ENCODE data around the gene MSGN1. TPM values are rescaled to one million over a fixed set of nuclear protein-coding genes. Genes with fewer than 3 reads are reported as not detected.

The MSGN1 gene
- total RNA-seq, 1 donor: not detected

DNA sequence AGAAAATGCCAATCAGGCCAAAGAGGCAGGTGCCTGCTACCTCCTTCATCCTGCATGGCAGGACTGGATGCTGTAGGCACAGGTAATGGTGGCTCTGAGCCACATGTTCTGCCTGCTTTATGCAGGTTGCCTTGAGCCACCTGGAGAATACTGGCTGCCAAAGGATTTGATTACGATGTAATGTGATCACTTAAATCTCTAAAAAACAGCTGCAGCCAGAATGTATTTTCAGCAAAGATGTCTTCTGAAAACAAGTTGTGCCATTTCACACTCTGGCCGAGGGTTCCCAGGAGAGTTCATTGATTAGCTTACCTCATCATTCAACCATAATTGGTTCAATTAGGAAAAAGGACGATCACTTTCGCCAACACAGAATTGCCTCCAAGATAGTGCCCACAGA lies 17.9 kb upstream of the MSGN1 start:
- Histone ChIP-seq H3K27me3 (ENCODE audit: insufficient read depth, low read length) (no peaks in the 10 kb centered on the region), H3K9me3 (ENCODE audit: low read depth, low read length) (no peaks in the 10 kb centered on the region), H3K4me3 (ENCODE audit: low read length) (no peak overlapping the region), H3K4me1 (ENCODE audit: insufficient read depth, low read length) (no peaks in the 10 kb centered on the region)

- H3K4me1 ChIP-seq (ENCODE audit: insufficient read depth, low read length): peaks cover 11% of the 10 kb centered on the region
- no peak overlapping the region for H3K4me3 ChIP-seq (ENCODE audit: low read length)
- no peaks in the 10 kb centered on the region for H3K27me3 ChIP-seq (ENCODE audit: insufficient read depth, low read length)
- H3K9me3 ChIP-seq (ENCODE audit: low read depth, low read length): no peaks in the 10 kb centered on the region
Measured at GRCh38 chr2:17799301-17800120, 16.7 kb upstream of the MSGN1 start.

DNA sequence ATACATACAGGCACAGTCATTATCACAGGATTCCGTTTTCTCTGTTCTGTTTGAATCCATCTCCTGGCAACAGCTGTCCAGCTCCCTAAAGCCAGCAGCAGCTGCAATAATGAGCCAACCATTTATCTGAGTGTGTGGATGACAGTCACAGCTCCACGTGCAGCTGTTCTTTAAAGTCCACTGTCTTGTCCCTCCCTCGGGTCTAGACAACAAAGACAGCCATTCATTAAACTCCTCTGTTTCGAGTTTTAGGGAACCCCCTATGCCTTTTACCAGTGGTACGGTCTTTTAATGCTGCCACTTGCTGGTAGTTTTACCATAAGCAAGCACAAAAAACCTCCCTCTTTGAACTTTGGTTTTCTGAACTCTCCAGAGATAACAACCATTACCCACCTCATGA lies 16.0 kb upstream of the MSGN1 start:
- Histone ChIP-seq H3K4me1 (ENCODE audit: insufficient read depth, low read length) (peaks cover 18% of the 10 kb centered on the region), H3K9me3 (ENCODE audit: low read depth, low read length) (no peaks in the 10 kb centered on the region), H3K4me3 (ENCODE audit: low read length) (no peak overlapping the region), H3K27me3 (ENCODE audit: insufficient read depth, low read length) (no peaks in the 10 kb centered on the region)

- Histone ChIP-seq H3K27me3 (ENCODE audit: insufficient read depth, low read length) (no peaks in the 10 kb centered on the region), H3K9me3 (ENCODE audit: low read depth, low read length) (no peaks in the 10 kb centered on the region), H3K4me3 (ENCODE audit: low read length) (no peak overlapping the region), H3K4me1 (ENCODE audit: insufficient read depth, low read length) (peaks cover 25% of the 10 kb centered on the region)
Measured at GRCh38 chr2:17800693-17801458, 15.4 kb upstream of the MSGN1 start.

DNA sequence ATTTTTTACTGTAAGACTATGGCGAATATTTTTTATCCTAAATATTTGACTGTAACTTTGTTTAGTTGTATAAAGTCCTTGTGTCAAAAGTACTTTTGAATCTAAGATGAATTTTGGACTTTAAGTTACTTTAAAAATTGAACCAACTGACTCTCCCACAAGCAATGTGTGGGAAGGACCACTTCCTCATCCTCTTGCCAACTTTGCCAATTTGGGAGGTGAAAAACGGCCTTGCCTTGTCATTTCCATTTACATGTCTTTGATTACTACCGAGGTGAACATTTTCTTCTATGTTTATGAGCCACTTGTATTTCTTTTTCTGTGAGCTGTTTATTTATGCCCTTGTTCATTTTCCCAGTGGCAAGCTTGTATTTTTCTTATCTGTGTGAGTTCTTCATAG lies 12.8 kb upstream of the MSGN1 start:
- Histone ChIP-seq H3K4me1 (ENCODE audit: insufficient read depth, low read length) (peaks cover 27% of the 10 kb centered on the region), H3K9me3 (ENCODE audit: low read depth, low read length) (no peaks in the 10 kb centered on the region), H3K4me3 (ENCODE audit: low read length) (no peak overlapping the region), H3K27me3 (ENCODE audit: insufficient read depth, low read length) (no peaks in the 10 kb centered on the region)

- H3K4me3 ChIP-seq (ENCODE audit: low read length): no peak overlapping the region
- H3K9me3 ChIP-seq (ENCODE audit: low read depth, low read length): no peaks in the 10 kb centered on the region
- no peaks in the 10 kb centered on the region for H3K27me3 ChIP-seq (ENCODE audit: insufficient read depth, low read length)
- peaks cover 27% of the 10 kb centered on the region for H3K4me1 ChIP-seq (ENCODE audit: insufficient read depth, low read length)
Measured at GRCh38 chr2:17804358-17804757, 11.9 kb upstream of the MSGN1 start.

GRCh38 chr2:17805166-17805565 lies 11.1 kb upstream of the MSGN1 start:
- no peaks in the 10 kb centered on the region for H3K9me3 ChIP-seq (ENCODE audit: low read depth, low read length)
- no peaks in the 10 kb centered on the region for H3K27me3 ChIP-seq (ENCODE audit: insufficient read depth, low read length)
- H3K4me3 ChIP-seq (ENCODE audit: low read length): no peak overlapping the region
- peaks cover 27% of the 10 kb centered on the region for H3K4me1 ChIP-seq (ENCODE audit: insufficient read depth, low read length)

DNA sequence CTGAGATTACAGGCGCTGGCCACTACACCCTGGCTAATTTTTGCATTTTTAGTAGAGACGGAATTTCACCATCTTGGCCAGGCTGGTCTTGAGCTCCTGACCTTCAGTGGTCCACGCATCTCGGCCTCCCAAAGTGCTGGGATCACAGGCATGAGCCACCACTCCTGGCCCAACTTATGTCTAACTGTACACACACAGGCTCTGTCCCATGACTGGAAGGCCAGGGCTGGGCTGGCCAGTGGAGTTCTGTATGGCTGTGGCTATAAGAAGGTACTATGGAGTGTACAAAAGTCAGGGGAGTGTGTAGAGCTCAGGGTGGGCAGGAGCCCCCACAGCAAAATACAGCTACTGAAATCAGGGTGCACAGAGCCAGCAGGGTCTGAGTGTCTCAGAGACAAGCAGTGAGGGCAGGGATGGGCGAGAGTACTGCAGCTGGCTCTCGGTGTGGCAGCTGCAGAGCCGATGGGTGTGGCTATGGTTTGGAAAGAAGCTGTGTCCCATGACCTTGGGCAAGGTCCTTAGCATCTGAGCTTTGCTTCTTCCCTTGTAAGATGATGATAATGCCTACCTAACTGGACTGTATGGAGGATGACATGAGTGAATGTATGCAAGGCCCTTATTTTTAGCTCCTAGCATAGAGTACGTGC lies 10.4 kb upstream of the MSGN1 start:
- H3K4me1 ChIP-seq (ENCODE audit: insufficient read depth, low read length): peaks cover 27% of the 10 kb centered on the region
- no peaks in the 10 kb centered on the region for H3K27me3 ChIP-seq (ENCODE audit: insufficient read depth, low read length)
- H3K4me3 ChIP-seq (ENCODE audit: low read length): no peak overlapping the region
- no peaks in the 10 kb centered on the region for H3K9me3 ChIP-seq (ENCODE audit: low read depth, low read length)

GRCh38 chr2:17813010-17813741 lies 3.1 kb upstream of the MSGN1 start:
- no peak overlapping the region for H3K4me3 ChIP-seq (ENCODE audit: low read length)
- H3K27me3 ChIP-seq (ENCODE audit: insufficient read depth, low read length): no peaks in the 10 kb centered on the region
- H3K4me1 ChIP-seq (ENCODE audit: insufficient read depth, low read length): peaks cover 23% of the 10 kb centered on the region
- no peaks in the 10 kb centered on the region for H3K9me3 ChIP-seq (ENCODE audit: low read depth, low read length)

GRCh38 chr2:17813742-17814473 lies 2.4 kb upstream of the MSGN1 start:
- Histone ChIP-seq H3K27me3 (ENCODE audit: insufficient read depth, low read length) (no peaks in the 10 kb centered on the region), H3K4me3 (ENCODE audit: low read length) (no peak overlapping the region), H3K4me1 (ENCODE audit: insufficient read depth, low read length) (peaks cover 23% of the 10 kb centered on the region), H3K9me3 (ENCODE audit: low read depth, low read length) (no peaks in the 10 kb centered on the region)

GRCh38 chr2:17814601-17815000 lies 1.7 kb upstream of the MSGN1 start:
- no peaks in the 10 kb centered on the region for H3K27me3 ChIP-seq (ENCODE audit: insufficient read depth, low read length)
- H3K4me1 ChIP-seq (ENCODE audit: insufficient read depth, low read length): peaks cover 23% of the 10 kb centered on the region
- H3K9me3 ChIP-seq (ENCODE audit: low read depth, low read length): no peaks in the 10 kb centered on the region
- no peak overlapping the region for H3K4me3 ChIP-seq (ENCODE audit: low read length)

DNA sequence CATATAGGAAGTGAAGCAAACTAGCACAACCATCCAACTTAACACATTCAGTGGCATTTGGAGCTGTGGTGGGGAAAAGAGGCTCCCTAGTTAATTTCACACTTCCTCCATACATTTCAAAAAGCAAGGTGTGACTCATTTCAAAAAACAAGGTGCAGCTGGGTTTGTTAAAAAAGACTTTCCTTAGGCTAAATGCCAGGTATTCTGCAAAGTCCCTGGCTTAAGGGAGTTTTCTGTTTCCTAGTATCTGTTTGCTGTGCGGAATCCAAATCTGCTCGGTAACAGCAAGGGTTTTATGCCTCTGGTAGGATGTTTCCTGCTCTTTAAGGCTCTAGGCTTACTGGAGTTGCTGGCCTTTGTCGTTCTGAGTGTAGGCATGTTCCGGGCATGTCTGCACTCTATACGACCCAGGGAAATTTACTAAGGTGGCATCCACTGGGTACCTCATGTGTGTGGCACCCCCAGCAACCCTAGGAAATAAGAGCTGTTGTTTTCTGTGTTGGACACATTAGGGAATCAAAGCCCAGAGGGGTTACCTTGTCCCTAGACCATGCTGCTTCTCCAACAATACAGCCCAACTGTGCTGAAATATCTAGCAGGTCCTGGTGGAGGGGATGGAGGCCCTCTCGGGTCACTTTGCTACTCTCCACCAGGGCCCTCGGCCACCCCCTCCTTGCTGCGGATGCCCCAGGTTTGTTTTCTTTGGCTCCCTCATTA lies 634 bp upstream of the MSGN1 start:
- Histone ChIP-seq H3K4me1 (ENCODE audit: insufficient read depth, low read length) (peaks cover 23% of the 10 kb centered on the region), H3K27me3 (ENCODE audit: insufficient read depth, low read length) (no peaks in the 10 kb centered on the region), H3K9me3 (ENCODE audit: low read depth, low read length) (no peaks in the 10 kb centered on the region), H3K4me3 (ENCODE audit: low read length) (no peak overlapping the region)

DNA sequence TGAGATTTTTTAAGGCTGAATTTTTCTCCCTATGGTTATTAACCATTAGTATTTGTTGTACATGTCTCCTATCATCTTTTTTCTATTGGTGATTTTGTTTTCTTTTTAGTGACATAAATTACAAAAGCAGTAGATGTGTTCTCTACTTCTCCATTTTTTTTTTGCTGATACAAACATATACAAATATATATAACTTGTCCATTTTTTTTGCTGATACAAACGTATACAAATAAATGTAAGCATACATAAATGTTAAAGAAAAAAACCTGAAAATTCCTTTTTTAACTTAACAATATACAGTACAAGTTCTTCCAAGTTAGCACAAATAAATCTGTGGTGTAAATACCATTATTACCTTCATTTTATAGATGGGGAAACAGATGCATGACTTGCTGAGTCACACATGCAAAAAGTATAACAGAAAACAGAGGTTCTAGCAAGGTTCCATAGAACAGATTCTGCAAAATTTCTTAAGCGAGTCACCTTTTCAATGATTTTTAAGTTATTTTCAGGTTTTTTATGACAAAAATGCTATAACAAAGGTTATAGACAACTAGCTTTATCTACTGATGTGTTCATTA lies 2.1 kb downstream of the MSGN1 start:
- Histone ChIP-seq H3K27me3 (ENCODE audit: insufficient read depth, low read length) (no peaks in the 10 kb centered on the region), H3K4me1 (ENCODE audit: insufficient read depth, low read length) (peaks cover 30% of the 10 kb centered on the region), H3K4me3 (ENCODE audit: low read length) (no peak overlapping the region), H3K9me3 (ENCODE audit: low read depth, low read length) (no peaks in the 10 kb centered on the region)

All from mononuclear cell (primary cell).